Suppressor macrophage (primary cell): ENCODE measurements around the gene GCN1.

Experiments
- DNase-seq, 4 experiments: peaks; one replicate each; pipeline ENCODE4 v3.0.0-alpha.2; 2020 to 2022

The GCN1 gene

DNA sequence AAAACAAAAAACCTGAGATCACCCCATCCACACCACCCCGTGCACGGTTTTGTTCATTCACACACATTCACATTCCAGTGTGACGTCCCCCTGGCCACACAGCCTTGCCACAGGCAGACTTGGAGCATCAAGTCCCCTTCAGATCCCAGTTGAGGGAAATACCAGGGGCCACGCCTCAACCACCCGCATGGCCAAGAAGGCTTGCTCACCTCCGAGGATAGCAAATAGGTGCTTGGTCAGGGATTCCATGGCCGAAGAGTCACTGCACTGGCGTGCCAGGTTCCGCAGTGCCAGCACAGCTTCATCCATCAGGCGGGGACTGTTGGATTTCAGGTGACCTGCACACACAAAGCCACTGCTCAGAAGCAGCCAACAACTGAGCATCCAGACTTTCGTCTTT lies 19.0 kb downstream of the GCN1 start:
- DNase-seq, result no peak

DNA sequence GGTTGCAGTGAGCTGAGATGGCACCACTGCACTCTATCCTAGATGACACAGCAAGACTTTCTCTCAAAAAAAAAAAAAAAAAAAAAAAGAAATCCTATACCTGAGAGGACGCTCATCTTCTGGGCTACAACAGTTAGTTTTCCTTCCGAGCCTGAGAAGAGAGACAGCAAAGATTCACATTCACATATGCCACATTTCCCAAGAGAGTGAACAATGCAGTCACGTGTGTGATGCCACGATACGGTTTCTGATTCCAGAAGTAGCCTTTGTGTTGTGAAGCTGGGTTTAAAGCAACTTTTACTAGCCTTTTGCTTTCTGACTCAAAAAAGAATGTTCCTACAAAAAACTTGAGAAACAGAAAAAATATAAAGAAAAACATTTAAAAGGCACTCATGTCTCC lies 19.5 kb downstream of the GCN1 start:
- no peak for DNase-seq

DNA sequence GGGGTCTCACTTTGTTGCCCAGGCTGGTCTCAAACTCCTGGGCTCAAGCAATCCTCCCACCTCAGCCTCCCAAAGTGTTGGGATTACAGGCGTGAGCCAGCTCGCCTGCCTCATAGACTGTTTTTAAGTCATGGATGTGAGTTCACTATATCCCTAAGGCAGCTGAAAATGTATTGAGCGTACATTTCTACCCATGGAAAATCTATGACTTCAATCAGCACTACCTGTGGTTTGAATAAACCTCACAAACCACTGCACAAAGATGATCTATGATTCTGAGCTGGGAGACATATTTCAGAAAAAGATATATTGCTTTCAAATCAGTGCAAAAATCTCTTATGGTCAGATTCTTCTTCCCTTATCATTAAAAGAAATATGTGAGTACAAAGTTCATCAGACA lies 22.5 kb downstream of the GCN1 start:
- no peak for DNase-seq

DNA sequence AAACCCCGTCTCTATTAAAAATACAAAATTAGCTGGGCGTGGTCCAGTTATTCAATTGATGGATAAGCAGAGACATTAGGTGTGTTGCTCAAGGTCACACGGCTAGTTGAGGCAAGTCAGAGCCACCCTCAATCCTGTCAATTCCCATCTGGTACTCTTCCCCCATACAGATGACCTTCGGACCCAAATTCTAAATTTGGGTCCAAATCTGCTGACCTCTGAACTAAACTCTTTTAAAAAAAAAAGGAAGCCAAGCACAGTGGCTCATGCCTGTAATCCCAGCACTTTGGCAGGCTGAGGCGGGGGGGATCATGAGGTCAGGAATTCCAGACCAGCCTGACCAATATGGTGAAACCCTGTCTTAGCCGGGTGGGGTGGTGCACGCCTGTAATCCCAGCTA lies 23.9 kb downstream of the GCN1 start:
- DNase-seq, result no peak

DNA sequence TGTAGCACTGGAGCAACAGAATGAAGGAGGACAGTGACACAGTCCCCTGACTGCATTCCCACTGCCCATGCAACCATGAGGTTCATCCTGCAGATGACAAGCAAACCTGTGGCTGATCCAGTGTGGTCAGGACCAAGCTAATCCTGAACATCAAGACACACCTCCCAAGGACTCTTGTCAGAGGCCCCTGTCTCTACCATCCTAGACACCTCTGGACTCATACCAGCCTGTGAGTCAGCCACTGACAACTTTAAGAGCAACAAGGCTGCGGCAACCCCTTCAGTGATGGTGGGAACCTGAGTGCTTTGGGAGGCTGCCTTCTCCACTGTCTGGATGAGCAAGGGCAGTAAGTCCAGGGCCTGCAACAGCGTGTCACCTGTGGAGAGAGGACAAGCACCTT lies 24.6 kb downstream of the GCN1 start:
- no peak for DNase-seq

DNA sequence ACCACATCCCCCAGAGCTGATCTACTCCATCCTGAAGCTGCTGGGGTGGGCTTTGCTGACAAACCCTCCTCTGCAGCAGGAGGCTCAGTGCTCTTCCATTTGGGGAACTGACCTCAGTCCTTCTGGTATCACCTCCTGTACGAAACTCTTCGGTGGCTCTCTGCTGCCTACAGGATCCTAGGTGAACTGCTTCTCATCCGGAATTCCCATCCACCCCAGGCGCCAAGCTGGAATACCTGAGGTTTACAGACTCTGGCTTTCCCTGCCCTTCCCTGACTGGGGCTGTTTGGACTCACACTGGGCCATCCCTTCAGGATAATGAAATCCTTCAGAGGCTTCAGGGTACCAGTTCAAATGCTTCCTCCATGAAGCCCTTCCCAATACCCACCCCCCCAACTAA lies 26.2 kb downstream of the GCN1 start:
- DNase-seq, result no peak

DNA sequence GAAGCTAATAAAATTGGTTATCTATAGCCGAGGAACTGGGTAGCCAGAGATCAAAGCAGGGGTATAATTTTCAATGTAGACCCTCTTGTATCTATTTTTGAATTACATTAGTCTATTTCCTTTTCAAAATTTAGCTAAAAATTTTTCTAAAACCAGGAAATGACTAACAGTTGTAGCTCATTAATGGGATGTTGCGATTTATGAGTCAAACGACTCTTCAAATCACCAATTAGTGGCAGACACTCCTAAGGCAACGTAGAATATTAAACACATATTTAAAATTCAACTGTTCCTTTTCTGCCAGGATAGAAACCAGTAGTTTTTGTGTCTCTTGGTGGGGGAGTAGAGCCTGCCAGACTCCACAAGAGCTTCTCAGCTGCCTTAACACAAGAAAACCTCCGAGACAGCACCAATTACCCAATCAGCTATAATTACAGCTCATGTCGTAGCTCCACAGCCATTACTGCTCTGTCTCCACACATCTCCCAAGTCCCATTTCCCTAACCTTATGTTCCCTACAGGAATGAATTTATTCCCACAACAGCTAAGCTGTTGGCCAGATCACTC lies 26.9 kb downstream of the GCN1 start:
- no peak for DNase-seq

DNA sequence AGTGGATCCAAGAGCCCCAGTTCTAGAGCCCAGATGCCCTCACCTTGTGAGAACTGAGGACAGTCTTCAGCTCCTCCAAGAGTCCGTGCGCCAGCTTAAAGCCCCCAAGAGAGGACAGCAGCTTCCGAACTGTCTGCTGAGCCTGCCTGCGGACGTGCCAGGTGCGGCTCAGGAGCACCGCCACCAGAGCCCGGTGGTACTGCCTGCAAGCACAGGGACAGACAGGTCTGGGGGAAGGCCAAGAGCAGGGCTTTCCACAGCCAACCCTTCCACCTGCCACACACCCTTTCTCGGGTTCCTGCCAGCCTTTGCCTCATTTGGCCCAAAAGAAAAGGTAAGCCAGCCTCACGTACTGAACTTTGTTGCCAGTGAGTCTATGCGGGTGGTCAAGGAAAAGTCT lies 30.2 kb downstream of the GCN1 start:
- DNase-seq, result no peak

DNA sequence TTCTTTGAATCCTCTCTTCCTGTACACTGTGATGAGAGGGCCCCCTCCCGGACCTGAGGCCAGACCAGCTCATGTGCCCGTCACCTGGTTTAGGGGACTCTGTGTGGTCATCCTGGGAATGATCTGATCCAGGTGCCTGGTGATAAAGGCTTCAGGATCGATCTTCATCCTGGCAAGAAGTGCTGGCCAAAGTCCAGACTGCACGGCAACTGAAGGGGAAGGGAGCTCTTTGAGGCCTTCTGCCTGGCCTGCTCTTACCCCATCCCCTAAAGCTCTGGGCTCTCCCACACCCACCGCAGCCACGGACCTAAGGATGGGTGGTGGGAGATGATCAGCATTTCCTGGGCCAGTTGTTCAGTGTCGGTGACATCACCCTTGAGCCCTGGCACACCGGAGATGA lies 31.8 kb downstream of the GCN1 start:
- no peak for DNase-seq

DNA sequence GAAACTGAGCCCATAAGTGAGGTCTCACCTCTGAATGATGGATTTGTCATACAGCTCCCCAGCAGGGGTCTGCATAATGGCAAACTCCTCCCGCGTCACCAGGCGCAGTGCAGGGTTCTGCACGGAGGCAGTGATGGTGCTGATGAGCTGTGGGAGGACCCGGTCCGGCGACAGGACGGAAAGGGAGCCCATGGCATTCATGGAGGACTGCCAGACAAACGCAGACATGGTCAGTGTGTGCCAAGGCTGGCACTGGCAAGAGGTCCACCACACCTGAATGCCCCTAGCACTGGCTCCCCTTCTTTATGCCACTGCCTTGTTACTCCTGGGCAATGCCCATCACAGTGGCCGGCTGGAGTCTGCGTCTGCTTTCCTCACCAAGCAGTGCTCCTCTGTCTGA lies 32.7 kb downstream of the GCN1 start:
- DNase-seq, result no peak

DNA sequence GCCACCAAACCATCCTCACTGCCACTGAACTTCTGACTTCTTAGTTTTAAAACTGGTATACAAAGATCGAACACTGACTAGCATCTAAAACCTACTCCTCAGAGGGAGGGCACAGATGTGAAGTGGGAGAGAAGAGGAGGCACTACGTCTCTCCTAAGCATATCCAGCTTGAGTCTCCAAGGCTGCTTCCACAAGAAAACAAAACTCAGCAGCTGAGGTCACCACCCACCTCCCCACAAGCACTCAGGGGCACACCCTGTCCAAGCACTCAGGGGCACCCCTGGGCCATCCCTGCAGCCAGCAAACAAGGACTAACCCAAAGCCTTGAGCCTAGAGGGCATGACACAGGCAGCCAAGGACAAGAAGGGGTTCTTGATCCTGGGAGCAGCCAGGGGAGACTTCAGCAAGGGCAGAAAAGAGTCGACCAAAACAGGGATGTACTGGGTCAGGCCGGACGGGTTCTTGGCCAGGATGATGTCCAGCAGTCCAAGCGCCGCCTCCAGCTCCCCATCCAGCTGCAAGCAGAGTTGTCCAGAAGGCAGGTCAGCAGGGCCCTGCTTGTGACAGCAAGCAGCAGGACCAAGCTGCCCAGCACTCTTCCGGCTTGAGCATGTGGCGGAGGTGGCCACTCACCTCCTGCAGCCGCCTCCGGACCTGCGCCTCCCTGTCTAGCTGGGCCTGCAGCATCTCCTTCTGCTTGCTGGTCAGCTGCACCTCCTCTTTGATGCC lies 34.8 kb downstream of the GCN1 start:
- no peak for DNase-seq

DNA sequence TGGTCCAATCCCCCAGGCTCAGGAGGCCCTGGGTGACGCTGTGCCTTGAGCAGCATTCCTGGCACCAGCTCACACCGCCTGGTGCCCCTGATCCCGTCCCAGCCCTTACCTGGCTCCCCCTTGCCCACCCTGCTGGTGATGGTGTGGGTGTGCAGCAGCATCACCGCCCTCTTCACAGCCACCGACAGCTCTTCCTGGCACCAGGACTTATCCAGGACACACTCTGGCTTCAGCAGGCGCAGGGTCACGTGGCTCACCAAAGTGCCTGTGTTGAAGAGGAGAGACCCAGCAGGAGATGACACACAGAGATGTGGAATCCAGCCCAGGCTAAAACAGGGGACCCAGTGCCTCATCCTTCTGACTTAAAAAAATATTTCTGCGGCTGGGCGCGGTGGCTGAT lies 36.2 kb downstream of the GCN1 start:
- DNase-seq, result no peak

DNA sequence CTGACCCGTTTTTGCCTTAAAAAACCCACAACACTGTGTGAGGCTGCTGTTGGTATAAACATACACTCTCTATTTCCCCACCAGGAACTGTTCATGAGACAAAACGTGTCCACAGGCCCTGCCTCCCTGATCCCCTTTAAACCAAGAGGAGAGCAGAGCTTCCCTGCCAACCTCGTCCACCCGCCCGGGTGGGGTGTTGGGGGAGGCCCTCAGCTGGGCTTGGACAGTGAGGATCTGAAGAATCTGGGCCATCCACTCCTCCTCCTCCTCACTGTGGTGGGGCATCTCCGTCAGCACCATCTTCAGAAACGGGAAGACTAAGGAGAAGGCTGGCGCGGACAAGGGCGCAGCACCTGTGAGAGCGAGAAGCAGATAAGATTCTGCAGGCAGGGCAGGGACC lies 36.8 kb downstream of the GCN1 start:
- DNase-seq, result no peak

DNA sequence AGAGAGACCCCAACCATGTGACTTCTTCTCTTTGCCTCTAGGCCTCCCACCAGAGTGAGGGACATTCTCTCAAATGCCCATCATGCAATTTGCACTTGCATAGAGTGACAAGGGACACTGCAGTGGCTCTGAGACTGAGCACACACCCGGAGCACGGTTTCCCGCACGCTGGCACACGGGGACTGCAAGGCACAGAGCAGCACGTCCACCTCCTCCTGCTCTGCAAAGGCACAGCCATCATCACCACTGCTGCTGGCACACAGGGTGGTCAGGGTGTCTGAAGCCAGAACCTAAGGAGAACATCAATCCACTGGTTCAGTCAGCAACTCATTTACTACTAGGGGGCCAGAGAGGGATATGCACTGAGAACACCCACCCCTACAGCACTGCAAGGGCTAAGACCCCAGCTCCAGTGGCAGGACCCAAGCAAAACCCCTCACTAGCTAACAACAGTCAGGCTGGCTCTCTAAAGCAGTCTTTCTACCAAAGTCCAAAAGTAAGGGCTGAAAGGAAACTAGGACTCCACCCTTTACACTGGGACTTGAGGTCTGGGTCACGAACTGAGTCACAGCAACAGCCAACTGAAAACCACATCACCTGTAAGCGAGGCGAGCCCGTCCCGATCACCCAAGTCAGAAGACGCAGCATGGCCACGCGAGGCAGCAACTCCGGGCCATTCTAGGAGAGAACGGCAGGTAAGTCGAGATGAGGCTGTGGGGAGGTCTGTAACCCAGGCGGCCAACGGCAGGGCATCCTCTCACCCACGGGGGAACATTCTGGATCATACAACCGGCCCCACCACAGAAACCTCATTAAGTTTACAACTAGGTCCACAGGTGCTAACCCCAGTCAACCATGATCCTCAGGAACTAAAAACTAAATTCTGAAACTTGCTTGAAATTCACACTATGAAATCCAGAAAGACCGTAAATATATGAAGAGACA lies 37.9 kb downstream of the GCN1 start:
- no peak for DNase-seq

DNA sequence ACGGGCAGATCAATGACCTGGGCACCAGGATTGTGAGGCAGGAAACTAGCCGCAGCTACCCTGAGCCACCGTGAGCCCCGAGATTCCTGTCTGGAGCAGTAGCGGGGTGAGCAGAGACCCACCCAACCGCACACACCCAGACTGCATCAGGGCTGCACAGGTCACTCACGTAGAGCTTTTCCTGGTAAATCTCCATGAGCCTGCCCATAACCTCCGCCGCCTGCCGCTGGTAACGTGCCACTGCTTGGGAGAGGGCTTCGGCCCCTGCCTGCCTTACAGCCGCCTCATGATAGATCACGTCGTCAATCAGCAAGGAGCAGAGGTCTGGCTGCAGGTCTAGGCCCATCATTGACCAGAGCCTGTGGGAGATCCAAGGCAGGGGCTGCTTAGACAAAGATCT lies 39.4 kb downstream of the GCN1 start:
- DNase-seq, result no peak

DNA sequence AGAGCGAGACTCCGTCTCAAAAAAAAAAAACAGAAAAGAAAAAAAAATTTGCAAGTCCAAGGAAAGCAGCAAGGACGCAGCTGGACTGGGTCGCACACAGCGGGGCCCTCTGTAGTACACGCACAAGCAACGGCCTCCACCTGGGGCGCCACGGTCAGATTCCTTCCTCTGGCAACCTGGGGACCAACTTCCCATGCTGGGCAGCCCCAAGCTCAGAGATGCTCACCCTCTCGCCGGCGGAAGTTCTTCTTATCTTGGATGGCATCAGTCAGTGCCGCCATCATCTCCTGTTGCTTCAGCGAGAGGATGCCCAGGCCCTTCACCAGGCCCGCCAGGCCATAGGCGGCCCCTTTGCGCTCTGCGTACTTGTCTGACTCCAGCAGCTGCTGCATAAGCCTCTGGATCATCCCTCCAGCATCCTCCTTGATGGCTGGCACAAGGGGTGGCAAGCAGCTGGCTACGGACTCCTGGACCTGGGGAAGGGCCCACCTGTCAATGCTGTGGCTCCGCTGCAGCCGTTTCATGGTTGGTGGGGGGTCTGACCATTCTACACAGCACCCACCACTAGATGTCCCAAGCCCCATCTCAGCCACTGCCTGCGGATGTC lies 43.5 kb downstream of the GCN1 start:
- DNase-seq, result no peak

DNA sequence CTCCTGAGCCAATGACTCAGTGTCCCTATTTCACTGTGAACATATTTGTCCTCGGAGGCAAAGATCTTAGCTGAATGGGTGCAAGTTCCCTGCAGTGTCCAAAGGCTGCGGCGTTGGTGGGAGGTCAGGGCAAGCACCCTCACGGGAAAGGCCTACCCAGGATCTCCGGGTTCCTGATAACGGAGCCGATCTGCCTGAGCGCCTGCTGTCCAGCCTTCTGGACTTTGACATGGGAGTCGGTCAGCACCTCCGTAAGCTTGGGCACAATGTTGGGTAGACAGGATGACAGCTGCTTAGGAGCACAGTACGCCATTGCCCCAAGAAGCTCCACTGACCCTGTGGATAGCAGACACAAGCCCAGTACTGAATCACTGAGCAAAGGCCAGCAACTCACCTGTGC lies 46.5 kb downstream of the GCN1 start:
- DNase-seq, result no peak

DNA sequence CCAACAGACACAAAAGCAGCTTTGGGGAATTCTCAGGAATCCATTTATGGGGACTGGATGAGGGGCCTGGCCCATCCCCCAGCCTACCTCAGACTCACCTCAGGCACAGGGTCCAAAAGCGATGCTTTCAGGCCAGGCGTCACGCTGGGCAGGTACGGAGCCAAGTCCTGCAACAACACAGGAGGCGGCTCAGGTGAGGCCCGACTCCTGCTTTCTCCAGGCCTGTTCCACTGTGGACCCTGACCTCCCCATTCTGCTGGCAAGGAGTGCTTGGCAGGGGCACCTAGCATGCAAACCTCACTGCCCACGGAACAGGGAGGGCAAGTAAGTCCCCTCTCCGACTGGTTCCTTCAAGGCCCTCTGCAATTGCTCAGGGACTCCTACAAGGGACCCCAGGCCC lies 49.4 kb downstream of the GCN1 start:
- no peak for DNase-seq

DNA sequence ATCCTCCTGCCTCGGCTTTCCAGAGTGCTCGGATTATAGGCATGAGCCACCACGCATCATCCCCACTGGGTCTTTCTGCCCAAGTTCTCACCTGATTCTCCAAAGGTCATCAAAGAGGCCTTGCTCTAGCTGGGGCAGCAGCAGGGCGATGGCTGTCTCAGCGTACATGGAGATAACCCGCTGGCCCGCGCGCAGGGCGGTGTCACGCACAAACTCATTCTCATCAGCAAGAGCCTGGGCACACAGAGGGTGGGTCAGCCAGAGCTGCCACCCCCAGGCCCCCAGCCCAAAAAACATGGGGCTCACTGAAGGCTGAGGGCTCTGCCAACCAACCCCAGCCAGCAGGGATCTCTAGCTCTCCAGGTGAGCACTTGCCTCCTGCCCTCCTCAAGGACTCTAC lies 50.3 kb downstream of the GCN1 start:
- DNase-seq, result no peak

DNA sequence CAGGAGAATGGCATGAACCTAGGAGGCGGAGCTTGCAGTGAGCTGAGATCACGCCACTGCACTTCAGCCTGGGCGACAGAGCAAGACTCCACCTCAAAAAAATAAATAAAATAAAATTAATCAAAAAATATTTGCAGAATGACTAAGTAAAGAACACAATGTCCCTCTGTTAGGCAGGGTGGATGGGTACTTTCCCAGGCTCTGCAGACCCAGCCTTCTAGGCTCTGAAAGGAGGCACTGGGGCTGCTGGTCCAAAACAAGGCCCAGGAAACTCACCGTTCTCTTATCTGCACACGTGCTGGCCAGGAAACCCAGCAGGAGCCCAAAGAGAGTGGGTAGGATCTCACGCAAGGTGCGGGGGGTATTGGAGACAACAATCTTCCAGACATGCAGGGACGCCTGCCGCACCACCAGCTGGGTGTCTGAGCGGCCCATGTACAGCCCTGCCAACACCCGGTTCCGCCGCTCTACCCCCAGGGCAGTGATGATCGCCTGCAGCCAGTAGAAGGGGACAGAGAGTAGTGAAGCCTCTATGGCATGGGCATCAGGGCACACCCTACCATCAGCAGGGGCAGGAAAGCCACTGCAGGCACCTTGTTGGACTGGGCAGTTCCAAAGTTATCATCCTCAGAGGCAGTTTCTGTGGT lies 52.2 kb downstream of the GCN1 start:
- no peak for DNase-seq

DNA sequence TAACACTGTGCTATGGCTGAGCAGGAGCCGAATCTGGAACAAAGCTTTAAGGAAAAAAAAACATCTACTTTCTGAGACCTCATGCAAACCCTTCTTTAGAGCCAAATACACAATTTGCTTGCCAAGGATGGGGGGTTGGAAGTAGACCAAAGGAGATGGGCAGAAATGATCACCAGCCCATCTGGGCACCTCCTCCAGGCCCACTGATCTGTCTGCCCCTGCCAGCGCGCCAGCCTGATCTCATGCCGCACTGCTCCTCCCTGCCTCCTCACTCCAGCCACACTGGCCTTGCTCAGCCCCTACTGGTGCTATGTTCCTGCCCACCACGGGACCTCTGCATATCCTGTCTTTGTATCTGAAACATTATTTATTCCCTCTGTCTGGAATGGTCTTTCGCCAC lies 53.2 kb downstream of the GCN1 start:
- no peak for DNase-seq

DNA sequence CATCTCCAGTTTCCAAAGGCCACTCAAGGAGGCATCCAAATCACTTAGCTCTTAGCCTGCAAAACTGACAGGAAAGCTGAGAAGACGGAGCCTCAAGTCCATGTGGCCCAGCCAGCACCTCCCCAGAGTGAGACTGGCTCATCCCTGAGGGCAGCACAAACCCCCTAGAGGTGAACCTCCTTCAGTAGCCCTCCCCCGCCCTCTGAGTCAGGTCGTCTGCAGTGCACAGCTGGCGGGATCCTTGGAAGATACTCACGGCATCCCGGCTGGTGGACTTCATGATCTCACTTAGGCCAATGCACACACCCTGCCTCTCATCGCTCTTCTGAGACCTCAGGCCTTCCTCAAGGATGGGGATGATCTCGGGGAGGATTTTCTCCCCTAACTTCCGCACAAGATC lies 53.9 kb downstream of the GCN1 start:
- no peak for DNase-seq

DNA sequence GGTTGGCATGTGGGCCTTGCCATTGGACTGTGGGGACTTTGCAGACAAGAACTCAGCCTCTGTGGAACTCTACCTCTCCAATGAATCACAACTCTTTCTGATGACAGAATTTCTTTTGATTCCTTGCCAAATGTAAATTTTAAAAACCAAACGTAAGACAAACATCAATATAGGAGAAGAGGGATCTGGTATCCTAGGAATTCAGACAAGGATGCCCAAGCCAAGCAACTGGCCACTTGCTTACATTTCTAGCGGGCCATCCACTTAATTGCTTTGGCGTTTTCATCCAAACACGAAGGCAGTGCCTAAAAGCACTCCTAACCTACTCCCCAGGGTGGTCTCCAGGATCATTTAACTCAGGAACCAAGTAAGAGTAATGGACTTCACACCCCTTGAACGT lies 54.6 kb downstream of the GCN1 start:
- no peak for DNase-seq
